ENCODE results near the gene PLA2G4D. TPM values are rescaled to one million over a fixed set of nuclear protein-coding genes. Genes with fewer than 3 reads are reported as not detected.

PLA2G4D gene
- total and polyA plus RNA-seq, 2 donors (not counting 3 experiments of a cell fraction or from before 2014, with no cell fraction given): not detected

DNA sequence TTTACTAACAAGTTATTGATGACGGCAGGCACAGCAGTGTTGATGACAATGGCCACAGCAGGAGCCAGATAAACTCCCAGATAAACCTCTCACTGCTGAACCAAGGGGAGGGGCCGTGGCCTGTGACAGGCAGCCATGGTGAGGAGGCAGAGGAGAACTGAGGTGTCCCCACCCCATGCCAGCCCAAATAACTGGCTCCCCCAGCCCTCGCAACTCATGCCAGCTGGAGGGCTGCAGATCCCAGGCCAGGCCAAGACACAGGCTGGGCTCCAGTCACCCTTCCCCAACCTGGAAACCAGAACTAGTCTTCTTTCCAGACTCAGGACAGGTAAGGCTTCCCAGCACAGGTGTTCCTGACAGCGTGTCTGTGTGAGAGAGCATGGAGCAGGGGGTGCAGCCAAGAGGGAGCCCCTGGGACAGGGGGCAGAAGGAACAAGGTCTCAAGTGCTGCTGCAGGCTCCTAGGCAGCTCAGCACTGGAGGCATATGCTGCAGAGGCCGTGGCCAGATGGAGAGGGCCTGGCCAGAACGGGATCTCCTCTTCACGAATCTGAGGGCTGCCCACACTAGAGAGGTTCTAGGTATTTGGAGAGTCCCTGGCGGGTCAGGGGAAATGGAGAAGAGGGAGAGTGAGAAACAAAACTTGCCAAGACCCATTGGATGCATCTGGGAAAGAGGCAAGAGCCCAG is 46.2 kb upstream of the PLA2G4D start:
- no peaks in the 10 kb centered on the region for H3K36me3 ChIP-seq (ENCODE audit: control insufficient read depth in 2 of 2, extremely low read depth in 1 of 2, insufficient read depth in 2 of 2, low read length in 2 of 2)
- no peaks in the 10 kb centered on the region for H3K9me1 ChIP-seq (replicated peaks; ENCODE audit: control insufficient read depth, extremely low read depth, insufficient read depth, low read length)
- ChIA-PET POLR2A (no interaction called here), CTCF (interaction anchor here (0.9 to 2.6 kb wide), 3 partner anchors 10 to 56 kb away, joined by 3 to 8 read pairs (median 3); no protein-coding TSS in a partner anchor)
- no peak overlapping the region for H3K4me3 ChIP-seq (replicated peaks in 1 of 3; ENCODE audit: insufficient read depth in 1 of 3, low read depth in 1 of 3, low read length in 3 of 3)
- H2AFZ ChIP-seq (ENCODE audit: low read depth, low read length): no peak overlapping the region
- intact Hi-C loops (cut with micrococcal nuclease): no loop called here
- peaks cover 4 to 8% of the 10 kb centered on the region in 2 experiments for H3K27me3 ChIP-seq (ENCODE audit: control insufficient read depth in 2 of 2, insufficient read depth in 2 of 2, low read length in 2 of 2)
- BruUV-seq (replicated peaks): no TSS peak
- FAIRE-seq (no peak), DNase-seq (ENCODE audit: low read depth, low spot score) (no peak)
- no peak overlapping the region for H3K9ac ChIP-seq (replicated peaks; ENCODE audit: extremely low read depth, insufficient read depth, low read length)
- H3K79me2 ChIP-seq (ENCODE audit: control insufficient read depth, insufficient read depth, low read length): no peaks in the 10 kb centered on the region
- H3K4me1 ChIP-seq (ENCODE audit: control insufficient read depth, extremely low read depth, insufficient read depth, low read length): no peaks in the 10 kb centered on the region
- no peaks in the 10 kb centered on the region for H4K20me1 ChIP-seq (replicated peaks; ENCODE audit: control insufficient read depth, extremely low read depth, insufficient read depth, low read length)
- H3K9me3 ChIP-seq (replicated peaks; ENCODE audit: control insufficient read depth, insufficient read depth, low read length): no peaks in the 10 kb centered on the region
- no peak overlapping the region for H3K4me2 ChIP-seq (ENCODE audit: insufficient read depth, low read length)
- no peak for TF ChIP-seq EZH2 (IDR thresholded peaks at IDR 0.05; ENCODE audit: borderline replicate concordance, low read depth, low read length, severe bottlenecking)
- TF ChIP-seq JUN (IDR thresholded peaks at IDR 0.05; ENCODE audit: borderline replicate concordance, insufficient read depth, insufficient read length, low read depth): no peak
- TF ChIP-seq, protein P1, sequence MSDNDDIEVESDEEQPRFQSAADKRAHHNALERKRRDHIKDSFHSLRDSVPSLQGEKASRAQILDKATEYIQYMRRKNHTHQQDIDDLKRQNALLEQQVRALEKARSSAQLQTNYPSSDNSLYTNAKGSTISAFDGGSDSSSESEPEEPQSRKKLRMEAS (IDR thresholded peaks at IDR 0.05; ENCODE audit: insufficient read depth, insufficient read length): no peak
- TF ChIP-seq MYC (IDR thresholded peaks at IDR 0.05; ENCODE audit: low read depth, low read length): no peak
- TF ChIP-seq GATA2 (IDR thresholded peaks at IDR 0.05; ENCODE audit: insufficient read depth, insufficient read length, low read depth, low read length): no peak
- TF ChIP-seq FOS (IDR thresholded peaks at IDR 0.05; ENCODE audit: borderline replicate concordance, insufficient read depth, low read length): no peak
- TF ChIP-seq POLR2A (IDR thresholded peaks at IDR 0.05; ENCODE audit: low read depth, low read length): no peak
- TF ChIP-seq, protein P2, sequence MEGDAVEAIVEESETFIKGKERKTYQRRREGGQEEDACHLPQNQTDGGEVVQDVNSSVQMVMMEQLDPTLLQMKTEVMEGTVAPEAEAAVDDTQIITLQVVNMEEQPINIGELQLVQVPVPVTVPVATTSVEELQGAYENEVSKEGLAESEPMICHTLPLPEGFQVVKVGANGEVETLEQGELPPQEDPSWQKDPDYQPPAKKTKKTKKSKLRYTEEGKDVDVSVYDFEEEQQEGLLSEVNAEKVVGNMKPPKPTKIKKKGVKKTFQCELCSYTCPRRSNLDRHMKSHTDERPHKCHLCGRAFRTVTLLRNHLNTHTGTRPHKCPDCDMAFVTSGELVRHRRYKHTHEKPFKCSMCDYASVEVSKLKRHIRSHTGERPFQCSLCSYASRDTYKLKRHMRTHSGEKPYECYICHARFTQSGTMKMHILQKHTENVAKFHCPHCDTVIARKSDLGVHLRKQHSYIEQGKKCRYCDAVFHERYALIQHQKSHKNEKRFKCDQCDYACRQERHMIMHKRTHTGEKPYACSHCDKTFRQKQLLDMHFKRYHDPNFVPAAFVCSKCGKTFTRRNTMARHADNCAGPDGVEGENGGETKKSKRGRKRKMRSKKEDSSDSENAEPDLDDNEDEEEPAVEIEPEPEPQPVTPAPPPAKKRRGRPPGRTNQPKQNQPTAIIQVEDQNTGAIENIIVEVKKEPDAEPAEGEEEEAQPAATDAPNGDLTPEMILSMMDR (IDR thresholded peaks at IDR 0.05; ENCODE audit: extremely low read depth in 1 of 2, insufficient read depth in 1 of 2, low read depth in 1 of 2, low read length in 2 of 2): no peak
- no peak for TF ChIP-seq POLR2AphosphoS5 (IDR thresholded peaks at IDR 0.05; ENCODE audit: insufficient read depth, low read depth, low read length)
- no peak overlapping the region for H3K27ac ChIP-seq (ENCODE audit: insufficient read depth, low read depth, low read length)
- dilution Hi-C loops (cut with MboI; ENCODE audit: extremely low pct_ligation_motif_present, low sequenced_read_pairs): no loop called here
